Measurements from ENCODE around the gene CBR4.

The CBR4 gene

GRCh38 chr4:169012049-169012448, 2.0 kb upstream of the CBR4 start:
- Histone ChIP-seq H3K4me3 (no peak overlapping the region), H3K9me3 (ENCODE audit: low read depth, low read length) (no peaks in the 10 kb centered on the region), H3K36me3 (ENCODE audit: insufficient read depth, low read length) (no peaks in the 10 kb centered on the region), H3K27ac (peak overlapping the region; percentile 98), H3K9ac (ENCODE audit: insufficient read length) (no peak overlapping the region)
- DNase-seq (ENCODE audit: low read depth, low spot score) = no peak
- TF ChIP-seq FOXP2 (optimal IDR thresholded peaks at IDR 0.05; ENCODE audit: control extremely low read depth, extremely low read length, insufficient read depth) = no peak
- TF ChIP-seq POLR2AphosphoS5 (IDR thresholded peaks at IDR 0.05; ENCODE audit: borderline replicate concordance, low read depth, low read length) = no peak
- no peak for TF ChIP-seq EZH2 (IDR thresholded peaks at IDR 0.05)

DNA sequence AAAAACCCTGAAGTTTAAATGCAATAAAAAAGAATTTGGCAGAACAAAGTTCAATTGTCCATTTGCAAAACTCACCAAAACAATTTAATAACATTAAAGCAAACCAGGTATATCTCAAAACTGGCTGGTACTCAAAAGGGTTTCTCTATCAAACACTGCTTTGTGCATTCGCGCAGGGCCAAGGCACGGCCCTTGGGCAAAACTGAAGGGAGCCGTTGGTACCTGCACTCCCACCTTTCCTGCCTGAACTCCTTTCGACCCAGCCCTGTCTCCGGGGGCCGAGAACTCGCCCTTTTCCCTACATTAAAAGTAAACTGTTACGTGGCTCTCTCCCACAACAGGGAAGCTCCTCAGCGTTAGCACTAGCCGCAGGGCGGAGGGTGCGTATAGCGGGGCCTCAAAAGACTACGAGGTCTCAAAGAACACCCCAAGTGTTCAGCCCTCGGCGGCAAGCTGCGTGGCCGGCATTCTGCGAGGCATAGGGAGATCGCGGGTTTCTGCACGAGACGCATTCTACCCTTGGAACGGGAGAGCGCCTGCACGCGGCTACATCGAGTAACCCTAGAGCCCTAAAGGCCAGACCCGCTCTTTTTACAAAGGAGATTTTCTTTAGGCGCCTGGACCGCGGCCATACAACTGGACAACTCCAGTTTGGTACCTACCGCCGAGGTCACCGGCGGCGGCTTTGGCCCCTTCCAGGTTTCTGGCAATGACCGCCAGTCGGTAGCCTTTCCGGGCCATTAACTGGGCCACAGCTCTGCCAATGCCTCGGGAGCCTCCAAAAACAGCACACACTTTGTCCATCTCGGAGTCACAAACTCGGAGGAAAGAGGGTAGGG, 550 bp downstream of the CBR4 start:
- peak overlapping the region; percentile 89 for H3K27ac ChIP-seq
- H3K9ac ChIP-seq (ENCODE audit: insufficient read length) = peak overlapping the region; percentile 95
- TF ChIP-seq POLR2AphosphoS5 (IDR thresholded peaks at IDR 0.05; ENCODE audit: borderline replicate concordance, low read depth, low read length) = peak; percentile 45; the same call in 1 of the 2 replicates
- no peak for TF ChIP-seq EZH2 (IDR thresholded peaks at IDR 0.05)
- H3K9me3 ChIP-seq (ENCODE audit: low read depth, low read length) = no peaks in the 10 kb centered on the region
- peak overlapping the region; percentile 89 for H3K4me3 ChIP-seq
- H3K36me3 ChIP-seq (ENCODE audit: insufficient read depth, low read length) = peaks cover 25% of the 10 kb centered on the region
- no peak for DNase-seq (ENCODE audit: low read depth, low spot score)

DNA sequence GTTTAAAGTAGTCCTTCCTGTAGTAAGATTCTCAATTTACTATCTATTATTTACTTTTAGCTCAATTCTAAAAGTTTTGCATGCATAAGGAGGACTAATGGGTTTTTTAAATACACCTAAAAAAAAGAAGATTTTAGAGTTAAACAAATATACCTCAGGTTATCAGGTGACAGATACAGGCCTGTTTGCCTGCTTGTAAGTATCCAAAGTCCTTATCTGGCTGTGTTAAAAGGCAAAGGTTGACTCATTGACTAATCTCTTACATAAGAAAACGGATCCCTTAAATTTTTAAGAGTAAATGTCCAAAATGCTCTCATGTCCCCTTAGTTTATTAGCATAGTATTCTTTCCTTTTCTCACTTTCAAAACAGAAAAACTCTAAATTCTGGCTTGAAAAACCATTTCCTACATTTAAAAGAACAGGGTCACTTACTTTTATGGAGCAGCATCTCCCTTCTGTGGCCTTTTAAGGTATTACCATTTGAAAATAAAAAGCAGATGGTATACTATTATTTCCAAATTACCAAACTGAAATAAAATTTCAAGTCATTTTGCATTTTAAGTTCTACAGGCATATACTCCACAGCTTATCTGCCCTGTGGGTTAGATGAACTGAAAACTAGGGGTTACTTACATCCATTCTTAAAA, 4.5 kb downstream of the CBR4 start:
- DNase-seq (ENCODE audit: low read depth, low spot score) = no peak
- Histone ChIP-seq H3K27ac (peak overlapping the region; percentile 38; the same call in 1 of the 2 replicates), H3K36me3 (ENCODE audit: insufficient read depth, low read length) (peaks cover 58% of the 10 kb centered on the region), H3K9ac (ENCODE audit: insufficient read length) (peak overlapping the region; percentile 11), H3K9me3 (ENCODE audit: low read depth, low read length) (no peaks in the 10 kb centered on the region), H3K4me3 (0 out of 2 replicates have a peak overlapping the region, but pooled peaks have one; percentile 54)
- TF ChIP-seq FOXP2 (optimal IDR thresholded peaks at IDR 0.05; ENCODE audit: control extremely low read depth, extremely low read length, insufficient read depth) (no peak), EZH2 (IDR thresholded peaks at IDR 0.05) (no peak), POLR2AphosphoS5 (IDR thresholded peaks at IDR 0.05; ENCODE audit: borderline replicate concordance, low read depth, low read length) (no peak)

GRCh38 chr4:169000315-169000714, 9.7 kb downstream of the CBR4 start:
- DNase-seq (ENCODE audit: low read depth, low spot score) = no peak
- Histone ChIP-seq H3K4me3 (no peak overlapping the region), H3K36me3 (ENCODE audit: insufficient read depth, low read length) (peaks cover 86% of the 10 kb centered on the region), H3K9me3 (ENCODE audit: low read depth, low read length) (no peaks in the 10 kb centered on the region), H3K9ac (ENCODE audit: insufficient read length) (no peak overlapping the region), H3K27ac (no peak overlapping the region)
- TF ChIP-seq POLR2AphosphoS5 (IDR thresholded peaks at IDR 0.05; ENCODE audit: borderline replicate concordance, low read depth, low read length) = no peak
- TF ChIP-seq EZH2 (IDR thresholded peaks at IDR 0.05) = no peak

DNA sequence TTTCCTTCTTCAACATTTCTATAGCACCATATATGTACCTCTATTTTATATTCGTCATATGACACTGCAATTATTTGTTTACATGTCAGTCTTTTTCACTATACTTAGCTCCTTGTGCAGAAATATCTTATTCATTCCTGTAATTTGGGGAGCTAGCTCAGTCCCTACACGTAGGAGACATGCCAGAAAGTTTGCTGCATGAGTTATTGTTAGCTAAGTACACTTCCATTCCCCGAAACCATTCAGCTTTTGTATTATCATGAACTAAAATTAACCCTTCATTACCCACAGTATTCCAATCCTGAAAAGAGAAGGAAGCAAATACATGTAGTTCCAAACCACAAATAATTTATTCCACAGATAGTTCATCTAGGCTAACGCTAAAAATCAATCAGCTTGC, 10.2 kb downstream of the CBR4 start:
- H3K9me3 ChIP-seq (ENCODE audit: low read depth, low read length) = no peaks in the 10 kb centered on the region
- TF ChIP-seq FOXP2 (optimal IDR thresholded peaks at IDR 0.05; ENCODE audit: control extremely low read depth, extremely low read length, insufficient read depth) (no peak), POLR2AphosphoS5 (IDR thresholded peaks at IDR 0.05; ENCODE audit: borderline replicate concordance, low read depth, low read length) (no peak), EZH2 (IDR thresholded peaks at IDR 0.05) (no peak)
- H3K9ac ChIP-seq (ENCODE audit: insufficient read length) = peak overlapping the region; percentile 26
- DNase-seq (ENCODE audit: low read depth, low spot score) = no peak
- peaks cover 86% of the 10 kb centered on the region for H3K36me3 ChIP-seq (ENCODE audit: insufficient read depth, low read length)
- H3K4me3 ChIP-seq = no peak overlapping the region
- no peak overlapping the region for H3K27ac ChIP-seq

GRCh38 chr4:168998596-168998995, 11.5 kb downstream of the CBR4 start:
- H3K4me3 ChIP-seq = no peak overlapping the region
- peaks cover 79% of the 10 kb centered on the region for H3K36me3 ChIP-seq (ENCODE audit: insufficient read depth, low read length)
- H3K27ac ChIP-seq = no peak overlapping the region
- H3K9ac ChIP-seq (ENCODE audit: insufficient read length) = no peak overlapping the region
- DNase-seq (ENCODE audit: low read depth, low spot score) = no peak
- TF ChIP-seq FOXP2 (optimal IDR thresholded peaks at IDR 0.05; ENCODE audit: control extremely low read depth, extremely low read length, insufficient read depth) = no peak
- no peak for TF ChIP-seq EZH2 (IDR thresholded peaks at IDR 0.05)
- no peak for TF ChIP-seq POLR2AphosphoS5 (IDR thresholded peaks at IDR 0.05; ENCODE audit: borderline replicate concordance, low read depth, low read length)
- no peaks in the 10 kb centered on the region for H3K9me3 ChIP-seq (ENCODE audit: low read depth, low read length)

GRCh38 chr4:168995537-168996295, 14.3 kb downstream of the CBR4 start:
- Histone ChIP-seq H3K27ac (no peak overlapping the region), H3K36me3 (ENCODE audit: insufficient read depth, low read length) (peaks cover 67% of the 10 kb centered on the region), H3K9ac (ENCODE audit: insufficient read length) (no peak overlapping the region), H3K9me3 (ENCODE audit: low read depth, low read length) (no peaks in the 10 kb centered on the region), H3K4me3 (no peak overlapping the region)
- DNase-seq (ENCODE audit: low read depth, low spot score) = no peak
- TF ChIP-seq FOXP2 (optimal IDR thresholded peaks at IDR 0.05; ENCODE audit: control extremely low read depth, extremely low read length, insufficient read depth) = no peak
- TF ChIP-seq POLR2AphosphoS5 (IDR thresholded peaks at IDR 0.05; ENCODE audit: borderline replicate concordance, low read depth, low read length) = no peak

DNA sequence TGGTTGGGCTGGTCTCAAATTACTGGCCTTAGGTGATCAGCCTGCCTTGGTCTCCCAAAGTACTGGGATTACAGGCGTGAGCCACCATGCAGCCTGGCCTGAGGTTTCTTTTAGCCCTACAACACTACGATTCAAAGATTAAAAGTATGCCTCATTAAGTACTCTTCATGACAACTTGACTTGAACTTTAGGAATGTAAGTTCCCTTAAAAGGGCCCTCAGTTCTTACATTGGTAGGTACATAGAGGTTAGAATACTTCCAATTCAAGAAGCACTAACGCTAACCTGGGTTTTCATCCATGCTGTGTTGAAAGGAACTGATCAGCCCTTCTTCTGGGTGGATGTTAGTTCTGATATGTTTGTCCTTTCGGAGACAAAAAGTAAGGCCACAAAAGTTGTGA, 15.1 kb downstream of the CBR4 start:
- TF ChIP-seq POLR2AphosphoS5 (IDR thresholded peaks at IDR 0.05; ENCODE audit: borderline replicate concordance, low read depth, low read length) (no peak), FOXP2 (optimal IDR thresholded peaks at IDR 0.05; ENCODE audit: control extremely low read depth, extremely low read length, insufficient read depth) (no peak), EZH2 (IDR thresholded peaks at IDR 0.05) (no peak)
- Histone ChIP-seq H3K27ac (no peak overlapping the region), H3K9ac (ENCODE audit: insufficient read length) (no peak overlapping the region), H3K9me3 (ENCODE audit: low read depth, low read length) (no peaks in the 10 kb centered on the region), H3K4me3 (no peak overlapping the region), H3K36me3 (ENCODE audit: insufficient read depth, low read length) (peaks cover 62% of the 10 kb centered on the region)
- no peak for DNase-seq (ENCODE audit: low read depth, low spot score)

All from SK-N-MC (cell line).